Measurements from ENCODE around the gene SHROOM2.

SHROOM2 gene

GRCh38 chrX:9860826-9861225 is 74.6 kb downstream of the SHROOM2 start:
- no peak for DNase-seq (ENCODE audit: extremely low read depth in 1 of 2, low read depth in 1 of 2)

GRCh38 chrX:9861711-9862110 is 75.5 kb downstream of the SHROOM2 start:
- DNase-seq (ENCODE audit: extremely low read depth in 1 of 2, low read depth in 1 of 2): no peak

- DNase-seq (ENCODE audit: extremely low read depth in 1 of 2, low read depth in 1 of 2): no peak
These were observed 76.3 kb downstream of the SHROOM2 start for GRCh38 chrX:9862525-9862924.

- no peak for DNase-seq (ENCODE audit: extremely low read depth in 1 of 2, low read depth in 1 of 2)
These were observed 76.7 kb downstream of the SHROOM2 start for GRCh38 chrX:9862953-9863352.

GRCh38 chrX:9864011-9864410 is 77.8 kb downstream of the SHROOM2 start:
- no peak for DNase-seq (ENCODE audit: extremely low read depth in 1 of 2, low read depth in 1 of 2)

- DNase-seq (ENCODE audit: extremely low read depth in 1 of 2, low read depth in 1 of 2): no peak
These were observed 79.7 kb downstream of the SHROOM2 start for GRCh38 chrX:9865804-9866472.

GRCh38 chrX:9866633-9867032 is 80.4 kb downstream of the SHROOM2 start:
- DNase-seq (ENCODE audit: extremely low read depth in 1 of 2, low read depth in 1 of 2): no peak

GRCh38 chrX:9867226-9867625 is 81.0 kb downstream of the SHROOM2 start:
- DNase-seq (ENCODE audit: extremely low read depth in 1 of 2, low read depth in 1 of 2): no peak

- no peak for DNase-seq (ENCODE audit: extremely low read depth in 1 of 2, low read depth in 1 of 2)
These were observed 81.5 kb downstream of the SHROOM2 start for GRCh38 chrX:9867753-9868152.

GRCh38 chrX:9871701-9872268 is 85.6 kb downstream of the SHROOM2 start:
- no peak for DNase-seq (ENCODE audit: extremely low read depth in 1 of 2, low read depth in 1 of 2)

- no peak for DNase-seq (ENCODE audit: extremely low read depth in 1 of 2, low read depth in 1 of 2)
These were observed 87.1 kb downstream of the SHROOM2 start for GRCh38 chrX:9873360-9873759.

- DNase-seq (ENCODE audit: extremely low read depth in 1 of 2, low read depth in 1 of 2): no peak
These were observed 87.7 kb downstream of the SHROOM2 start for GRCh38 chrX:9873952-9874351.

- no peak for DNase-seq (ENCODE audit: extremely low read depth in 1 of 2, low read depth in 1 of 2)
These were observed 88.3 kb downstream of the SHROOM2 start for GRCh38 chrX:9874483-9874882.

GRCh38 chrX:9875801-9876200 is 89.6 kb downstream of the SHROOM2 start:
- DNase-seq (ENCODE audit: extremely low read depth in 1 of 2, low read depth in 1 of 2): no peak

GRCh38 chrX:9876201-9876600 is 90.0 kb downstream of the SHROOM2 start:
- DNase-seq (ENCODE audit: extremely low read depth in 1 of 2, low read depth in 1 of 2): no peak

- DNase-seq (ENCODE audit: extremely low read depth in 1 of 2, low read depth in 1 of 2): no peak
These were observed 92.1 kb downstream of the SHROOM2 start for GRCh38 chrX:9878146-9878820.

GRCh38 chrX:9880237-9880636 is 94.0 kb downstream of the SHROOM2 start:
- no peak for DNase-seq (ENCODE audit: extremely low read depth in 1 of 2, low read depth in 1 of 2)

- no peak for DNase-seq (ENCODE audit: extremely low read depth in 1 of 2, low read depth in 1 of 2)
These were observed 94.6 kb downstream of the SHROOM2 start for GRCh38 chrX:9880870-9881269.

- no peak for DNase-seq (ENCODE audit: extremely low read depth in 1 of 2, low read depth in 1 of 2)
These were observed 96.6 kb downstream of the SHROOM2 start for GRCh38 chrX:9882669-9883446.

- DNase-seq (ENCODE audit: extremely low read depth in 1 of 2, low read depth in 1 of 2): no peak
These were observed 98.0 kb downstream of the SHROOM2 start for GRCh38 chrX:9884031-9884779.

GRCh38 chrX:9885150-9885549 is 98.9 kb downstream of the SHROOM2 start:
- peak; percentile 24 to 30 for DNase-seq (ENCODE audit: extremely low read depth in 1 of 2, low read depth in 1 of 2)
